ENCODE measurements around the gene GGCT.

DNA sequence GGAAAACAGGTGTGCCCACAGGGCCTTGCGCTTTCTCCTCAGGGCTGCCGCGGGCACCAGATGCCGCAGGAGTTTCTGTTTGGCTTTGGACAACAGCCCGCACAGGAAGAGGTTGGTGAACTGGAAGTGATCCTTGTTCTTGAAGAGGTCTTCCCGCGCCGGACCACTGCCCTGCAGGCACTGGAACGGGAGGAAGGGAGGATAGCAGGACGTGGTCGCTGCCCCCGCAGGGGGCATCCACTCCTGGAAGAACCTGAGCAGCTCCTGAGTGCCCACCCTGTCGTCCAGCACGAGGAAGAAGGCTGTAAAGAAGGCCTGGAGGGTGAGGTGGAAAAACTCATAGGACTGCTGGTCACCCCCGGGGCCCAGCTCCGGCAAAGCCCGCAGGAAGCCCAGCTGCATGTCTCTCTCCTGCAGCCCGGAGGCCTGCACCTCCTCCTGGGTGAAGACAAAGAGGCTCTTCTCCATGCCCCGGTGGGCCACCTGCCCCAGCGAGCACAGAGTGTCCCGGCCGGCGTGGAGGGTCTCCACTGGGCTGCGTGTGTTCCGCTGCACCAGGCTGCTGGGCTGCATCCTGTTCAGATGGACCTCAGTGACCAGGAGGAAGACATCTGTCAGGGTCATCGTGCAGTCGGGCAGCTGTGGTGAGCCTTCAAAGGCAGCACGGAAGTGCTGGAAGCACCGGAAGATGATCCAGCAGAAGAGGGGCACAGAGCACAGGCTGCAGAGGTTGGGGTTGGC lies 52.9 kb downstream of the GGCT start:
- no peak for TF ChIP-seq CTCF (IDR thresholded peaks at IDR 0.05)
- TF ChIP-seq POLR2A (IDR thresholded peaks at IDR 0.05) = no peak
